Endothelial cell of umbilical vein (primary cell): ENCODE results near the gene RGS19. TPM values are rescaled to one million over a fixed set of nuclear protein-coding genes. Genes with fewer than 3 reads are reported as not detected.

ENCODE experiments used
- BruUV-seq: library from RNA; stranded (reverse); fragments of 400-500 nt; replicated peaks from 2 replicates; lab custom pipeline; 2021; lab: Mats Ljungman, UMichigan
- CTCF ChIA-PET: fragments of 300-600, 350-600 bp; sonication (Branson Sonifier 250); formaldehyde crosslinking; loops from one replicate; lab custom pipeline; 2021; ENCODE audit warnings: antibody characterized with exemption, inconsistent platforms; lab: Charles Lee
- POLR2A ChIA-PET: fragments of 300-600, 350-600 bp; sonication (Branson Sonifier 250); formaldehyde crosslinking; loops from one replicate; lab custom pipeline; 2021; ENCODE audit warnings: antibody characterized with exemption, inconsistent platforms; lab: Charles Lee
- DNase-seq: peaks from one replicate; pipeline ENCODE4 v3.0.0-alpha.2; 2011; ENCODE audit warnings: low read depth, low spot score
- FAIRE-seq: peaks from 2 replicates; lab custom pipeline; 2011; peaks lifted over from hg19 to GRCh38; lab: Jason Lieb, UNC
- H2AFZ ChIP-seq: 2 replicates; pipeline ENCODE4 v1.6.0; 2012; ENCODE audit warnings: low read depth, low read length, control low read depth, inconsistent platforms
- H3K27ac ChIP-seq: 2 replicates; pipeline ENCODE4 v1.5.1; 2011; ENCODE audit warnings: low read depth, mild to moderate bottlenecking, control low read depth, low read length, moderate library complexity; ENCODE audit not compliant: insufficient read depth
- H3K27me3 ChIP-seq, 2 experiments: 2 replicates each; pipeline versions ENCODE4 v1.6.0 to v1.6.1; 2011; ENCODE audit warnings: low read length in 2 of 2, mixed read lengths in 1 of 2; ENCODE audit not compliant: control insufficient read depth in 2 of 2, insufficient read depth in 2 of 2
- H3K36me3 ChIP-seq, 2 experiments: 2 replicates in 1 of 2; 3 replicates in 1 of 2; pipeline ENCODE4 v1.5.1; 2011; ENCODE audit warnings: low read length in 2 of 2, mild to moderate bottlenecking in 1 of 2, moderate library complexity in 1 of 2; ENCODE audit not compliant: control insufficient read depth in 2 of 2, insufficient read depth in 2 of 2; ENCODE audit errors: extremely low read depth in 1 of 2
- H3K4me1 ChIP-seq: 3 replicates; pipeline ENCODE4 v1.5.1; 2011; ENCODE audit warnings: mild to moderate bottlenecking, low read length; ENCODE audit not compliant: control insufficient read depth, insufficient read depth; ENCODE audit errors: extremely low read depth
- H3K4me2 ChIP-seq: 2 replicates; pipeline ENCODE4 v1.6.1; 2011; ENCODE audit warnings: low read length, control low read depth, mixed read lengths; ENCODE audit not compliant: insufficient read depth
- H3K4me3 ChIP-seq, 3 experiments: fragments of 200-600 bp in 1 of 3; sonication (generic), shearing (Covaris generic) in 1 of 3; replicated peaks in 1 of 3; 2 replicates each; pipeline ENCODE4 v1.5.1; 2011 to 2016; ENCODE audit warnings: control low read depth in 3 of 3, low read length in 3 of 3, mild to moderate bottlenecking in 2 of 3, inconsistent platforms in 1 of 3, low read depth in 1 of 3, moderate library complexity in 1 of 3; ENCODE audit not compliant: insufficient read depth in 1 of 3
- H3K79me2 ChIP-seq: 2 replicates; pipeline ENCODE4 v1.6.0; 2012; ENCODE audit warnings: low read length, inconsistent platforms; ENCODE audit not compliant: control insufficient read depth, insufficient read depth
- H3K9ac ChIP-seq: replicated peaks from 2 replicates; pipeline ENCODE3; 2011; ENCODE audit warnings: low read length, control low read depth; ENCODE audit not compliant: insufficient read depth; ENCODE audit errors: extremely low read depth
- H3K9me1 ChIP-seq: replicated peaks from 3 replicates; pipeline ENCODE4 v1.6.0; 2011; ENCODE audit warnings: mild to moderate bottlenecking, low read length; ENCODE audit not compliant: control insufficient read depth, insufficient read depth; ENCODE audit errors: extremely low read depth
- H3K9me3 ChIP-seq: replicated peaks from 2 replicates; pipeline ENCODE4 v1.5.1; 2012; ENCODE audit warnings: low read length, inconsistent platforms; ENCODE audit not compliant: control insufficient read depth, insufficient read depth
- H4K20me1 ChIP-seq: replicated peaks from 2 replicates; pipeline ENCODE3; 2011; ENCODE audit warnings: mild to moderate bottlenecking, low read length; ENCODE audit not compliant: control insufficient read depth, insufficient read depth; ENCODE audit errors: extremely low read depth
- CTCF ChIP-seq, 2 donors: IDR thresholded peaks; 1 replicate in 1 of 2; 2 replicates in 1 of 2; pipeline ENCODE4 v1.5.1; 2011; ENCODE audit warnings: low read length in 2 of 2, mild to moderate bottlenecking in 2 of 2, moderate library complexity in 2 of 2, control low read depth in 1 of 2, inconsistent platforms in 1 of 2, low read depth in 1 of 2; ENCODE audit not compliant: insufficient read depth in 1 of 2; ENCODE audit errors: extremely low read depth in 1 of 2
- EZH2 ChIP-seq: IDR thresholded peaks from 2 replicates; pipeline ENCODE4 v1.6.1; 2012; ENCODE audit warnings: borderline replicate concordance, low read depth, mild to moderate bottlenecking, moderate library complexity, low read length, inconsistent platforms; ENCODE audit not compliant: severe bottlenecking
- FOS ChIP-seq: IDR thresholded peaks from 2 replicates; pipeline ENCODE4 v1.6.1; 2011; ENCODE audit warnings: mild to moderate bottlenecking, low read length, moderate library complexity, borderline replicate concordance; ENCODE audit not compliant: insufficient read depth
- GATA2 ChIP-seq: IDR thresholded peaks from 2 replicates; pipeline ENCODE4 v1.7.0; 2011; ENCODE audit warnings: low read depth, mild to moderate bottlenecking, moderate library complexity, mixed read lengths, low read length; ENCODE audit not compliant: insufficient read length, insufficient read depth
- JUN ChIP-seq: IDR thresholded peaks from 2 replicates; pipeline ENCODE4 v1.6.1; 2011; ENCODE audit warnings: borderline replicate concordance, low read depth; ENCODE audit not compliant: insufficient read length, insufficient read depth
- MYC ChIP-seq: IDR thresholded peaks from one replicate; pipeline ENCODE4 v1.6.1; 2011; ENCODE audit warnings: mild to moderate bottlenecking, low read depth, low read length
- POLR2A ChIP-seq: IDR thresholded peaks from 2 replicates; pipeline ENCODE4 v1.6.1; 2012; ENCODE audit warnings: low read depth, mild to moderate bottlenecking, control low read depth, low read length
- POLR2AphosphoS5 ChIP-seq: IDR thresholded peaks from 2 replicates; pipeline ENCODE4 v1.6.1; 2012; ENCODE audit warnings: low read depth, mild to moderate bottlenecking, control low read depth, low read length, moderate library complexity; ENCODE audit not compliant: insufficient read depth
- dilution Hi-C: fragments of 300-500 bp; cut with MboI; formaldehyde crosslinking; loops from one replicate; pipeline ENCODE4 v1.15.0; 2019; ENCODE audit warnings: low sequenced_read_pairs; ENCODE audit not compliant: extremely low pct_ligation_motif_present
- intact Hi-C: fragments of 100-400 bp; cut with micrococcal nuclease; formaldehyde crosslinking; loops from one replicate; pipeline ENCODE4 v1.10.0; 2022
- polyA plus RNA-seq, 4 experiments: library from polyadenylated mRNA; depleted of rRNA in 3 of 4; stranded (reverse) in 3 of 4; unstranded in 1 of 4; fragments of >200 nt; gene quantifications; 2 replicates each; pipeline versions ENCODE4 v1.2.1 to v1.2.3, GENCODE V29; 2011 to 2012; ENCODE audit warnings: missing spikeins in 1 of 4
- total RNA-seq: library from RNA; stranded (reverse); gene quantifications from 2 replicates; pipeline ENCODE4 v1.2.3, GENCODE V29; 2021
- TF ChIP-seq, protein P1 (sequence below): IDR thresholded peaks from 2 replicates; pipeline ENCODE4 v1.6.1; 2011; ENCODE audit not compliant: insufficient read depth, insufficient read length

RGS19 gene
- total and polyA plus RNA-seq, 2 donors (not counting 3 experiments of a cell fraction or from before 2014, with no cell fraction given), result 27.8 to 33.7 TPM

DNA sequence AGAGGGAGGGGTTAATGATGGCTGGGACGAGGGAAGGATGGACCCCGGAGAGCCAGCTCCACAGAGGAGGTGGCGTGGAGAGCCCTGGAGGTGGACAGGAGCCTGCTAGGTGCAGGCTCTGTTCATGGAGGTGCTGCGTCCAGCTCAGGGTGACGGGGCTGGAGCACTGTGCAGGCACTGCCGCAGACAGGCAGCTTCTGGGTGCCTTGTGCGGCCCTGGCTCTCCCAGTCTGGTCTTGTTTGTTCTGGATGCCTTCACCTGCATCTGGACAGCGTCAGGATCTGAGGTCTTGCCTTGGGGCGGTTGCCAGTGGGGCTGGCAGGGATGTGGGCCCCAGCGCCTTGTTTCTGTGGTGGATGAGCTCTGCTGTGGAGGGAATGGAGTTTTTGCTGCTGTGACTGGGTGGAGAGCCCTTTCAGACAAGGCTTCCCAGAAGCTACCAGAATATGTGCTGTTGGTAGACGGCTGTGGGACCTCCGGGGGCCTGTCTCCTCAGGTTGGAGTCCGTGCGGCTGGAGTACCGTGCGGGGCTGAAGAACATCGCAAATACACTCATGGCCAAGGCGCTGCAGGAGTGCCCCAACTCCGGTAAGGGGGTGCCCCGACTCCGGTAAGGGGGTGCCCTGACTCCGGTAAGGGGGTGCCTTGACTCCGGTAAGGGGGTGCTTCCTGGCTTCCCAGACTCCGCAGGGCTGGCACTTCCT is 51.2 kb downstream of the RGS19 start:
- H4K20me1 ChIP-seq, result no peaks in the 10 kb centered on the region
- no peak overlapping the region for H2AFZ ChIP-seq
- dilution Hi-C loops (no loop called here), intact Hi-C loops (no loop called here)
- no peaks in the 10 kb centered on the region for H3K9me3 ChIP-seq
- H3K9me1 ChIP-seq, result no peaks in the 10 kb centered on the region
- no peak overlapping the region for H3K9ac ChIP-seq
- H3K27me3 ChIP-seq, result no peaks in the 10 kb centered on the region
- no peaks in the 10 kb centered on the region for H3K4me1 ChIP-seq
- no peak overlapping the region for H3K4me3 ChIP-seq
- DNase-seq (no peak), FAIRE-seq (no peak)
- no TSS peak for BruUV-seq
- no peak overlapping the region for H3K4me2 ChIP-seq
- H3K79me2 ChIP-seq, result no peaks in the 10 kb centered on the region
- POLR2A ChIA-PET, result interaction anchor here (0.6 kb wide), 1 partner anchor 20 kb away, joined by 3 read pairs; no protein-coding TSS in a partner anchor
- H3K27ac ChIP-seq, result no peak overlapping the region
- TF ChIP-seq CTCF (IDR thresholded peaks at IDR 0.05; ENCODE audit: extremely low read depth in 1 of 2, insufficient read depth in 1 of 2, low read depth in 1 of 2, low read length in 2 of 2) (no peak), POLR2A (no peak), POLR2AphosphoS5 (no peak), GATA2 (no peak), EZH2 (no peak), MYC (no peak), JUN (no peak), FOS (no peak)
- TF ChIP-seq, protein P1, sequence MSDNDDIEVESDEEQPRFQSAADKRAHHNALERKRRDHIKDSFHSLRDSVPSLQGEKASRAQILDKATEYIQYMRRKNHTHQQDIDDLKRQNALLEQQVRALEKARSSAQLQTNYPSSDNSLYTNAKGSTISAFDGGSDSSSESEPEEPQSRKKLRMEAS, result no peak
- H3K36me3 ChIP-seq, result peaks cover 13 to 62% of the 10 kb centered on the region in 2 experiments
- CTCF ChIA-PET, result interaction anchor here (1.0 to 2.6 kb wide), 3 partner anchors 11 to 242 kb away, joined by 3 to 15 read pairs (median 5); no protein-coding TSS in a partner anchor
